ENCODE data around the gene FBXO34. TPM values are rescaled to one million over a fixed set of nuclear protein-coding genes. Genes with fewer than 3 reads are reported as not detected.

The FBXO34 gene
- total RNA-seq, 2 donors from 2014 or later, result 44.1 to 51.6 TPM

DNA sequence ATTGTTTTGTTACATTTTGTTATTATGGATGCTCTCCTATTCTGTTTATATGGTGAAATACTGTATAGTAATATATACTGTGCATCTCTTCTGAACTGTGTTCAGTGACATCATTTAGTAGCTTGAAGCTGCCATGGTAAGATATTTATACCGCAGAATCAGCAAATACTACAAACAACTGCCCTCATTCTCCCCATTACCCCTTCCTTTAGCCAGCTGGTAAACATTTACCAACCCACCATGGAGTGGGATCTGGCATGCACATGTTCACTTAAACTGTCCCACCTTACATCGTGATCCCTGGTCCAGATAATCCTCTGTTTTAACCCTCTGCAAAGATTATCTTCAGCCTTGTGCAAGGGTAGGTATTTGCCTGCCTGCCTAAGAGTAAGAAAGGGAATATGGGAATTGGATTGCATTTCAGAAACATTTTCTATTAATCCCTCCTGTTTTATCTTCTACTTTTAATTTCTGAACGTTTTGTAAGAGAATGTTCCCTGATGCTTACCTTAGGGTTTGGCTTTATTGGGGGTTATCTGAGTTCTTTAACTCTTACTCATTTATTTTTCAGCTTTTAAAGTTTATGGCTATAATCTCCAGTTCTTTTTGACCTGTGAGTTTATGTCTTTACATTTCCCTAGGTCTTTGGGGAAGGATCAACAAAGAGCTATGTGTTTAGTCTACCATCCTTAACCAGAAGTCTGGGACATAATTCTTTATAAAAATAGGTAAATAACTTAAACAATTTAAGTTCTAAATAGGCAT lies 46.5 kb downstream of the FBXO34 start:
- H3K27ac ChIP-seq (ENCODE audit: low read depth, low read length), result no peak overlapping the region

DNA sequence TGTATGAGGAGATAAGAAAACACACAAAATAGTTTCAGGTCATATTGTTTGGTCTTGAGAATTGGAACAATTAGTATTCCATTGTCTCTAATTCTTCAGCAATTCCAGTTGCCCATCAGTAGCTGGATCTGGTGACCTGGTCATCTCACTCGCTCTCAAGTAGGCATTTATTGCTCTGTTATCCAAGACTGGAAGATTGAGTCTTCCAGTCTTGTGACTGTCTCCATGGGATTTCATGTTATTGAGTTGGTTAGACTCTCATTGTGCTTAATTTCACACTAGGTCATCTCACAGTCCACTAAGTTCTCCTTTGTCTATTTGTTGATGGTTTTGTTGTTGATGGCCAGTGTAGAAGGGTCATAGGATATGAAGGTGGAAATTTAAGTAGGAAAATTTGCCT lies 47.5 kb downstream of the FBXO34 start:
- Histone ChIP-seq H3K4me3 (ENCODE audit: low read length) (no peak overlapping the region), H3K27me3 (ENCODE audit: control insufficient read depth, insufficient read depth, low read length, poor library complexity, severe bottlenecking) (no peaks in the 10 kb centered on the region), H3K27ac (ENCODE audit: low read depth, low read length) (no peak overlapping the region), H3K4me1 (ENCODE audit: control insufficient read depth, insufficient read depth, low read length) (no peaks in the 10 kb centered on the region), H3K9ac (ENCODE audit: extremely low read depth, low read length, poor library complexity, severe bottlenecking) (no peak overlapping the region), H3K9me3 (ENCODE audit: control insufficient read depth, low read length) (peaks cover 70% of the 10 kb centered on the region), H3K36me3 (ENCODE audit: control insufficient read depth, insufficient read depth, low read length) (peaks cover 79% of the 10 kb centered on the region)
- peaks cover 12% of the 10 kb centered on the region for H3K9me3 Mint-ChIP-seq
- 89 to 97% methylated on average over 1 of the region's 1 CpG for WGBS, 2 experiments (ENCODE audit: insufficient coverage in 1 of 2, insufficient read length in 1 of 2)
- no peaks in the 10 kb centered on the region for H3K27me3 Mint-ChIP-seq (ENCODE audit: insufficient read depth)
- TF ChIP-seq, protein P1, sequence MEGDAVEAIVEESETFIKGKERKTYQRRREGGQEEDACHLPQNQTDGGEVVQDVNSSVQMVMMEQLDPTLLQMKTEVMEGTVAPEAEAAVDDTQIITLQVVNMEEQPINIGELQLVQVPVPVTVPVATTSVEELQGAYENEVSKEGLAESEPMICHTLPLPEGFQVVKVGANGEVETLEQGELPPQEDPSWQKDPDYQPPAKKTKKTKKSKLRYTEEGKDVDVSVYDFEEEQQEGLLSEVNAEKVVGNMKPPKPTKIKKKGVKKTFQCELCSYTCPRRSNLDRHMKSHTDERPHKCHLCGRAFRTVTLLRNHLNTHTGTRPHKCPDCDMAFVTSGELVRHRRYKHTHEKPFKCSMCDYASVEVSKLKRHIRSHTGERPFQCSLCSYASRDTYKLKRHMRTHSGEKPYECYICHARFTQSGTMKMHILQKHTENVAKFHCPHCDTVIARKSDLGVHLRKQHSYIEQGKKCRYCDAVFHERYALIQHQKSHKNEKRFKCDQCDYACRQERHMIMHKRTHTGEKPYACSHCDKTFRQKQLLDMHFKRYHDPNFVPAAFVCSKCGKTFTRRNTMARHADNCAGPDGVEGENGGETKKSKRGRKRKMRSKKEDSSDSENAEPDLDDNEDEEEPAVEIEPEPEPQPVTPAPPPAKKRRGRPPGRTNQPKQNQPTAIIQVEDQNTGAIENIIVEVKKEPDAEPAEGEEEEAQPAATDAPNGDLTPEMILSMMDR (conservative IDR thresholded peaks at IDR 0.05), result no peak
- H3K4me3 Mint-ChIP-seq, result no peak overlapping the region
- no peak for DNase-seq
- peaks cover 61% of the 10 kb centered on the region for H3K36me3 Mint-ChIP-seq (ENCODE audit: low read depth)
- H3K27ac Mint-ChIP-seq, result no peak overlapping the region
- H3K4me1 Mint-ChIP-seq, result peaks cover 17% of the 10 kb centered on the region

More for the DNA sequence above, 46.5 kb downstream of the FBXO34 start:
- H3K36me3 ChIP-seq (ENCODE audit: control insufficient read depth, insufficient read depth, low read length), result peaks cover 88% of the 10 kb centered on the region
- DNase-seq, result no peak
- peaks cover 21% of the 10 kb centered on the region for H3K9me3 Mint-ChIP-seq
- 89 to 100% methylated on average over 1 to 2 of the region's 3 CpGs for WGBS, 2 experiments (ENCODE audit: insufficient coverage in 1 of 2, insufficient read length in 1 of 2)
- peaks cover 80% of the 10 kb centered on the region for H3K9me3 ChIP-seq (ENCODE audit: control insufficient read depth, low read length)
- H3K4me1 ChIP-seq (ENCODE audit: control insufficient read depth, insufficient read depth, low read length), result no peaks in the 10 kb centered on the region
- peaks cover 67% of the 10 kb centered on the region for H3K36me3 Mint-ChIP-seq (ENCODE audit: low read depth)
- H3K27me3 Mint-ChIP-seq (ENCODE audit: insufficient read depth), result no peaks in the 10 kb centered on the region
- peaks cover 17% of the 10 kb centered on the region for H3K4me1 Mint-ChIP-seq
- peak overlapping the region; percentile 19 for H3K27ac Mint-ChIP-seq
- H3K9ac ChIP-seq (ENCODE audit: extremely low read depth, low read length, poor library complexity, severe bottlenecking), result no peak overlapping the region
- TF ChIP-seq, protein P1 (conservative IDR thresholded peaks at IDR 0.05), result no peak
- no peak overlapping the region for H3K4me3 ChIP-seq (ENCODE audit: low read length)
- no peak overlapping the region for H3K4me3 Mint-ChIP-seq
- no peaks in the 10 kb centered on the region for H3K27me3 ChIP-seq (ENCODE audit: control insufficient read depth, insufficient read depth, low read length, poor library complexity, severe bottlenecking)

DNA sequence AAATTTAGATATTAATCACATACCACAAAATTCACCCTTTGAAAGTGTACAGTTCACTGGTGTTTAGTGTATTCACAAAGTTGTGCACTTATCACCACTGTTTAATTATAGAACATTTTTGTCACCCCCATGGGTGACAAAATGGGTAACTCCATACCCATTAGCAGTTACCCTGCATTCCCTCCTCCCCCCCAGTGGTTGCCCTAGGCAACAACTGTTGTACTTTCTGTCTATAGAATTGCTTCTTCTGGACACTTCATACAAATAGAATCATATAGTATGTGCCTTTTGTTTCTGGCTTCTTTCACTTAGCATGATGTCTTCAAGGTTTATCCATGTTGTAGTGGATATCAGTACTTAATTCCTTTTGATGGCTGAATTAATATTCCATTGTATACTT lies 52.7 kb downstream of the FBXO34 start:
- Histone ChIP-seq H3K27ac (ENCODE audit: low read depth, low read length) (no peak overlapping the region), H3K9me3 (ENCODE audit: control insufficient read depth, low read length) (peaks cover 39% of the 10 kb centered on the region), H3K9ac (ENCODE audit: extremely low read depth, low read length, poor library complexity, severe bottlenecking) (no peak overlapping the region), H3K4me3 (ENCODE audit: low read length) (no peak overlapping the region), H3K4me1 (ENCODE audit: control insufficient read depth, insufficient read depth, low read length) (no peaks in the 10 kb centered on the region), H3K27me3 (ENCODE audit: control insufficient read depth, insufficient read depth, low read length, poor library complexity, severe bottlenecking) (no peaks in the 10 kb centered on the region), H3K36me3 (ENCODE audit: control insufficient read depth, insufficient read depth, low read length) (peaks cover 70% of the 10 kb centered on the region)
- H3K27me3 Mint-ChIP-seq (ENCODE audit: insufficient read depth), result no peaks in the 10 kb centered on the region
- TF ChIP-seq, protein P1 (conservative IDR thresholded peaks at IDR 0.05), result no peak
- no peak overlapping the region for H3K27ac Mint-ChIP-seq
- DNase-seq, result no peak
- H3K9me3 Mint-ChIP-seq, result no peaks in the 10 kb centered on the region
- peaks cover 42% of the 10 kb centered on the region for H3K36me3 Mint-ChIP-seq (ENCODE audit: low read depth)
- H3K4me3 Mint-ChIP-seq, result no peak overlapping the region
- H3K4me1 Mint-ChIP-seq, result peaks cover 14% of the 10 kb centered on the region
